ENCODE data around the gene DLG2.

The DLG2 gene

DNA sequence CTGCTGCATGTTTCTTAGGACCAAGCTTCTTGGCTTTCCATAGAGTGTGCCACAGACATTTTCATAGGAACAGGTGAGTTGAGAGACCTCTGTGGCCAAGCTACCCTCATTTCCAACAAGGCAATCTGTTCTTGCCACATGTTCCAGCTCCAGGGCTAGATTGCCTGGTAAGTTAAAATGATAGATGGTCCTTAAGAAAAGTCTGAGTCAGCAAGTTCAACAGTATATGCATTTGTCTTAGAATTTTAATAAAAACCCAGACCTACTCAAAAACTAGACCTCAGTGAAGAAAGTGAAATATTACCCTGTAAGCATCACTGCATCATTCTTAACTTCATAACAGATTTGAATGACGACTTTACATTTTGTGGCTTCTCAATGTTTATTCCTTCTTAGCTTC is 1123.6 kb downstream of the DLG2 start:
- Histone ChIP-seq H3K4me3 (no peak overlapping the region), H3K27ac (no peak overlapping the region)

DNA sequence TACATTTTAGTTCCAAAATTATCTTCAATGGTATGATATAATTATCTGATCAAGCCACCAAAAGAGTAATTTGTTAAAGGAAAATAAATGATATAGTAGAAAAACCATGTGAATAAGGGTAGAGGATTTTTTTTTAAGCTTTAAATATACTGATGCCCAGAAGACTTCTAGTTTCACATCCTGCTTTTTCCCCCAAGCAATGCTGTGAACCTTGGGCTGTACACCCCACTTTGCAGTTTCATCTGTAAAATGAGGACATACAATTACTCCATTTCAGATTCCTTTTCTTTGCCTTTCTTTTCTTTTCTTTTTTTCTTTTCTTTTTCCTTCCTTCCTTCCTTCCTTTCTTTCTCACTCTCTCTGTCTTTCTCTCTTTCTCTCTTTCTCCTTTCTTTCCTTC is 1125.4 kb downstream of the DLG2 start:
- Histone ChIP-seq H3K4me3 (no peak overlapping the region), H3K27ac (no peak overlapping the region)

DNA sequence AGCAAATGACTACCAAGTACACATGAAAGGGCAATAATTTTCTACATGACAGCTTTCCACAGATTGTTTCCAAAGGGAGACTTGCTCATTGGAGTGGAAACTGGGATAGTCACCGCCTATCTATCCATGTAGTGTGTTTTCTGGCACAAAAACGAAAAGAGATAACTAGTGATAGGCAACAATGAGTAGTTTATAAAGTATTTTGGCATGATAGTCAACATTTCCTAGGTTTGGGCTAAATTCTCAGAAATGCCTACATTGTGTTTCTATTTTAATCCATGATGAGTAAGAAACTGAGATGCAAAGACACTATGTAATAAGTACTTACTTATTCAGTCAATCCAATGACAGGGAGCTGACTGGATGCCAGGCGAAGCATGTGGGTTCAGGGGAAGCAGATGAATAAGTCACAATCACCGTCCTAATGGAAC is 1129.1 kb downstream of the DLG2 start:
- H3K27ac ChIP-seq = no peak overlapping the region
- H3K4me3 ChIP-seq = no peak overlapping the region

DNA sequence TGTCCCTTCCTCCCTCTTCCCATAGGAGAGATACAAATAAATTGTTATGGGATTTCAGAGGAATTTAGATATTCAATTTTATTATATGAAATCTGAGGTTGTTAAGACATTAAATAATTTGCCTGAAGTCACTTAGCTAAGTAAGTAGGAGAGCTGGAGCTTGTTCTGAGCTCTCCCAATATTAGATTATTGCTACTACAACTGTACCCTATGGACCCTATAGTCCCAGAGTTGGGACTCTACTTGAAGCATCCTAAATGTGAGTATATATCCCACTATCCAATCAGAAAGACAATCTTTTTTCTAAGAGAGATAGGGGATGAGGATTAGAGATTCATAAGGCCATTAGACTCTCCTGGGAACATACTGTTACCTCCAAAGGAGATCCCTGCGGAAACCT is 1130.0 kb downstream of the DLG2 start:
- no peak overlapping the region for H3K27ac ChIP-seq
- no peak overlapping the region for H3K4me3 ChIP-seq

DNA sequence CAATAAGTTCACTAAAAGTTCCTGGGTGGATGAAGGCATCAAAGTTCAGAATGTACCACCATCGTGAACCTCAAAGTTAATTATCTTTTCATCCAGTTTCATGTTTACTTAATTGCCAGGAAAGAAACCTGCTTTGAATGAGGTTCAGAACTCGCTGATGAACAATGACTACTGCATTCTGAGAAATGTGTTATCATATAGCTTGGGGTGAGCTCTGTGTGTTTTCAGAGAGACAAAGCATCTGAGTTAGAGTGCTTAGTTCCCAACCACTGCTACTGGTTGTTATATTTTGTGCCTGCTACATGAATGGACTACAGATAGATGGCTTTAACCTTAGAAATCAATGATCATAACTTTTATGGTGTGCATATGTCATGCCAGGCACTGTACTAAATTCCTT is 1131.0 kb downstream of the DLG2 start:
- H3K4me3 ChIP-seq = no peak overlapping the region
- H3K27ac ChIP-seq = no peak overlapping the region

DNA sequence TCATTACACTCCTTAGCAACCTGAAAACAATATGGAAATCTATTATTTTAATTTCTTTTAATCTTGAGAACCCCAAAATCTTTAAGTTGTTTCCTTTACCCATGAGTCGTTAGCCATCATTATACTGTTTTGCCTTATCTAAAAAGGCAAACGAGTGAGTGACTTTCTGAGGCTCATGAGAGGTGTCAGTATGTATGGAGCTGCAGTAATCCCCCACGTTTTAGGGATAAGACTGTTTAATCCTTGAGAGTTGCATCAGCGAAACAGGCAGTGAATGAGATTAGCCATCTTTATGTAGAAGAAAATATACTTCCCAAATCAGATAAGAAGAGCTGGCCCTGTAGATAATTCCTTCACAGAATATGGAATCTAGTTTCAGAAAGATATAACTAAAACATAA is 1147.0 kb downstream of the DLG2 start:
- Histone ChIP-seq H3K4me3 (no peak overlapping the region), H3K27ac (no peak overlapping the region)

DNA sequence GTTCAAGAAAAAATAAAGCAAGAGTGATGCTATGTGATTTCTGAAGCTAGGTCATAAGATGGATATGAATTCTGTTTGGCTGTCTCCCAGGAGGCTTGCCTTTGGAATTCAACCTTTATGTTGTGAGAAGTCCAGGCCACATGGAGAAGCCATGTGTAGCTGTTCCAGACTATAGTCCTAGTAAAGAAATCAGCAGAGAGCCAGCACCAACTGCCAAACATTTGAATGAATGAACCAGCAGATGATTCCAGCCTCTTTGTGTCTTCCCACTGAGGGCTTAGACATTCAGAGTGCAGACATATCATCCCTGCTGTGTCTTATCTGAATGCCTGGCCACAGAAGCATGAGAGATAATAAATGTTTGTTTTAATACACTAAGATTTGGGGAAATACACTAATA is 1150.6 kb downstream of the DLG2 start:
- H3K27ac ChIP-seq = no peak overlapping the region
- no peak overlapping the region for H3K4me3 ChIP-seq

DNA sequence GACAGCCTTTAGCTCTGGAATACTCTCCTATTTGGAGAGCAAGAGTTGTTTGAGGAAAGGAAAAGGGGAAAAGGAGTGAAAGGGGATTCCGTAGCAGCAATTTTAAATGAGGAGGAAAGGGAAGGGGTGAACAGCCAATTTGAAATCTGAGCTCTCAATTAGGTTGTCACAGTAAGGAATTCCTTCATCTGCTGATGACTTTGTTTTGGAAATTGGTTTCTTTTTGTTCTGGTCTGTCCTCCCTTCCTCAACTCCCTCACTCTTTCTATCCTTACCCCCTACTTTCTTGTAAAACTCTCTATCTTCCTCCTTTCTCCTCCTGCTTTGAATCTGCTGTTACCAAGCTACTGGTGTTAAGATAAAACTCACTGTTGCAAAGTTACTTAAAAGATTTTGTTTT is 1155.6 kb downstream of the DLG2 start:
- Histone ChIP-seq H3K27ac (no peak overlapping the region), H3K4me3 (no peak overlapping the region)

DNA sequence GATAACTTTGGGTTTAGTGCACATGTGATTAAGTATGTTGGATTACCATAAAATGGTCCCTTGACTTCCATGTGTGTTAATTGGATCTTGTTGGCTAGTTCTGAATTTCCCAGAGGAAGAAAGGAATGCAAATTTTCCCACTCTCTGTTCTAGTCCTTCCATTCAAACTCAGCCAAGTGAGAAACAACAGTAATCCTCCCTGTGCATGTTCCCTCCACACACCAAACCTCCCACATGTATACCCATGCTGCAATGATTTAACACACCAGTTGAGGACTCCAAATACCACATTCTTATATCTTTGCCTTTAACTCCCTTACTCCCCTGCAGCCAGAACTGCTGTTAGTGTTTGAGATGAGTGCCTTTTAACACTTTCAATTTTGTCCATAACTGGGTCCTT is 1158.9 kb downstream of the DLG2 start:
- Histone ChIP-seq H3K27ac (no peak overlapping the region), H3K4me3 (no peak overlapping the region)

DNA sequence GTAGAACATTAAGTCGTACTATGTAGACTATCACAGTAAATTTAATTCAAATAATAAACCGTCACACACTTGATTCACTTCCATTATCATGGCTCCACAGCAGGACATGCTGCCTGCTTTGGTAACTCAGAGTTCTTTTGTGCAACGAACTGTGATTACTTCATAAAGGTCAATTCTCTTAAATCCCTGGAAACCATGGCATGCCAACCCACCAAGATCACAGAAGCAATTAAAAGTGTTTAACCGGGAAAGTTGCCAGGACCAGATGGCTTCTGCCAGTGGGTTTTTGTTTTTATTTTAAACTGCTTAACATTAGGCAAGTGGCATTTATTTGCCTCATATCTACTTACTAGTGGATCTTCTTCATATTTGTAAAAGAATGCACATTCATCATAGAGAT is 1162.1 kb downstream of the DLG2 start:
- H3K4me3 ChIP-seq = no peak overlapping the region
- H3K27ac ChIP-seq = no peak overlapping the region

DNA sequence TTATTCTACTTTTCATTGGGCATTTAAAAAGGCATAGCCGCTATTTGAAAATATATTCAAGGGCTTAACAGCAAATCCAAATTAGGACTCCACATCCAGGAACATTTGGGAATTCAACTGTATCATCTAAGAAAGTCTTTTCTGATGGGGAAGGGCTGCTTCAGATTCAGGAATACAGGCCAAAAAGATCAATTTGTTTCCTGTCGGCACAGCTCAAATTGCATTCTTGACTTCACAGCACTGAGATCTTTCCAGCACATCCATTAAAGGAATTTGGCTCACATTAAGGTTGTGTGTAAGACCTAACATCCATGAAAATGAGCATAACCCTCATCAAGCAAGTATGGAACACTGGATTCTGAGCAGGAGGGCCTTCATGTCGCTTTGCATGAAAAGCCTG is 1171.5 kb downstream of the DLG2 start:
- no peak overlapping the region for H3K4me3 ChIP-seq

DNA sequence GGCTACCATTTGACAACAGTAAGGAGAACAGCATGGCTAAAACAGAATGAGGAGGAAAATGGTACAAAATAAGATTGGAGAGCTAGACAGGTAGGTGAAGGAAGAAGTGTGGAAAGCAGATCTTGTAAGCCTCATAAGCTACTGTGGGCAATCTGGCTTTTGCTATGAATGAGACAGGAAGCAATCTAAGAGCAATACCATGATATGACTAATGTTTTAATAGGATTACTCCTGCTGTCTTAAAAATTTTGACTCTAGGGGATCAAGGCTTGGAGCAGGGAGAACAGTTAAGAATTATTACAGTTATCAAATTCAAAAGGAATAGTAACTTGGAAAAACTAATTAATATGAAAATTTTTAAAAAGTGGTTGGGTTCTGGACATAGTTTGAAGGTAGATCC is 1174.9 kb downstream of the DLG2 start:
- H3K27ac ChIP-seq = no peak overlapping the region

More for the DNA sequence above, 1171.5 kb downstream of the DLG2 start:
- no peak overlapping the region for H3K27ac ChIP-seq

DNA sequence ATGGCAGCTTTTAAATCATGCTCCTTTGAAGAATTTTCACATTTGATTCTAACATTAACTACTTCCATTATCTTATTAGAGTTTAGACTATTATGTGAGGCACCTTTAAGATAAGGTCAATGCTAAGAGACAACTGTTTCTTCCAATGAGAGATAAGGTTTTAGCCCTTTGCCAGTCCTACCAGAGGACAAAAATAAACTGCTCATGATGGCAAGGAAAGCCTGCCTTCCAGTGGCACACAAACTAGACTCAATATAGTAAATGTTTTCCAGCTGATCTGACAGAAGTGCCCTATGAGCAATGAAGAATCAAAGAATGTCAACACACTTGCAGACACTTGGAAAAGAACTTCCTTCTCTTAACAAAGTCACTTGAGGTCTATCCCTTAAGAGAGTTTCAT is 1188.6 kb downstream of the DLG2 start:
- Histone ChIP-seq H3K4me3 (no peak overlapping the region), H3K27ac (no peak overlapping the region)

More for the DNA sequence above, 1174.9 kb downstream of the DLG2 start:
- no peak overlapping the region for H3K4me3 ChIP-seq

DNA sequence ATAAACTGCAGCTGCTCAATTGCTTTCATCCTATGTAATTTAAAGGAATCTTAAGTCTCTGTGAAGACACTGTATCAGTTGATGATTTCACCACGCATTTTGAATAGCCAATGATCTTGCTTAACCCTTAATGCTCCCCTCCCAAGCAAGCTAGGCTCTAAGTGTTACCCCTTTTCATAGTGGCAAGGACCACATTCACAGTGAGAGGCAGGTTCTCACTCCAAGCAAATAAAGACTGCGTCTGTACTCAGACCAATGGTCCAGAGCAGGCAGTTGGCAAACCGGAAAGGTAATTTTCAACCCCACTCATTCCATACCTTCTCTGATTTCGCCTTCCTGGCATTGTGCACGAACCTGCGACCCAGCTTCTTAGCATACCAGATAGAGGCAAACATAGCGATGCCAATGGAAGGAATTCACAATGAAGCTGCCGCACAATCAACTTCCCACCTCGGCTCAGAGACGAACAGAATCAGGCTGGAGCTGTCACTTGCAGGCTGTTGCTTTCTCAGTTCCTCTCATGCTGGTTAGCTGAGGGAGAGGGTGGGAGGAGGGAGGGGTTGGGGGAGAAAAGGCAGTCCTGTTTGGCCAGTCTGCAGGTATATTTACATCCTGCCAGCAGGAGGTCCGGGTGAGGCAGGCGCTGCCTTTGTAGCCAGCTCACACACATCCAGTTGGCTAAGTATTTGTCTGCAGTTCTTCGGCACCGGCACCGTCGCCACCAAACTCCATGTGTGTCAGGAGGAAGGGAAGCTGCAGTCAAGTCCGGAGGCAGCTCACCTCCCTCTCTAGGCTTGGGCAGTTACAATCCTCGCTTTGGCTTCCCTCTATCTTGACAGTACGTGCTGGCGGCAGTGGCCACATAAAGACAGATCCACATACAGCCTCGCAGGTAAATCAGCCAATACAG is 1189.8 kb downstream of the DLG2 start:
- Histone ChIP-seq H3K4me3 (peak overlapping the region in 1 of 7 experiments; percentile 1), H3K27ac (no peak overlapping the region)

DNA sequence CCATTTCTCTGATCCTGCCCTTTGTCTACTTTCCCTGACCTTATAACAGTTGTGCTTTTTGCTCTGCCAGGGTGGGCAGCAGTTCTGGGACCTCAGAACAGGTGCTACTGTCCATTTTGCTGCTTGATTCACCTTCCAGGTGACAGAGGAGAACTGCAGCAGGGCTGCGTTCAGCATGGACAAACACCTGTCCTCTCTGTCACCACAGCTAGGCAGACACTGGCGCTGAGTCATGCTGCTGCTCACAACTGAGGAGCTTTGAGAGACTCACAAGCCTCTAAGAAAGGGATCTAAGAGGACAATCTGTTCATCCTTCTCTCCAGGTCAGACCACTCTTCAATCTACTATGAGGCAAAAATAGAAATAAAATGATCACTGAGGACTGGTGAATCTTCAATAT is 1196.5 kb downstream of the DLG2 start:
- Histone ChIP-seq H3K27ac (no peak overlapping the region), H3K4me3 (no peak overlapping the region)

DNA sequence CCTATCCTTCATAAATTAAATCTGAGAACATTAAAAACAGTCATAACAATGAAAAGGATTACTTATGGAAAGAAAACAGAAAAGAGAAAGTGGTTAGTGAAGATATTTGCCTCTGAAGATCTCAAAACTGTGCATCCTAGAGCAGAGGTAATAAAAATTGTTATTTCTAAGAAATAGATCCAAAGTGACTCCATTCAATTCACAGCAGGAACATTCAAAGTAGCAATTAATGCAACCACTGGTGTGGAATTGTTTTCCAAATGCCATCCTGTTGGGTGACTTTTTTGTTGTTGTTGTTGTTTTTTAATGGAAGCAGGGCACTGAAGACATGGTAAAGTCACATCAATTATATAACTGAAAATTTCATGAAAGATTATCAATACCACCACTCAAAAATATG is 1201.5 kb downstream of the DLG2 start:
- no peak overlapping the region for H3K4me3 ChIP-seq
- no peak overlapping the region for H3K27ac ChIP-seq

DNA sequence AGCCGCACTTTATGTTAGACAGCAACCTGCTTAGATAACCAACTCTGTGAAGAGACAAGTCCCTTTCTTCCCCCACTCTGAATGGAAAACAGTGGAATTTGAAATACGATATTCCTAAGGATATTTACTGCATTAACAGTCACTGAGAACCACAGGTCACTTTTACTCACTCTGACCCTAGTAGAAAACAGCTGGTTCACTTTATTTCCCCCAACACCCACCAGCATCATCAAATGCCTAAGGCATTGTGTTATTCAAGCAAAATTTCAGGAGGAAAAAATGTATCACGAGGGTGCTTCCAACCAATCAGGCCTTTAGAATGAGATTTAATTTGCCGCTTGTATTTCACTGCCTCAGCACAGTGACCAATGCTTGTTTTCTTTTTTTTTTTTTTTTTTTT is 1206.9 kb downstream of the DLG2 start:
- no peak overlapping the region for H3K27ac ChIP-seq
- H3K4me3 ChIP-seq = no peak overlapping the region

DNA sequence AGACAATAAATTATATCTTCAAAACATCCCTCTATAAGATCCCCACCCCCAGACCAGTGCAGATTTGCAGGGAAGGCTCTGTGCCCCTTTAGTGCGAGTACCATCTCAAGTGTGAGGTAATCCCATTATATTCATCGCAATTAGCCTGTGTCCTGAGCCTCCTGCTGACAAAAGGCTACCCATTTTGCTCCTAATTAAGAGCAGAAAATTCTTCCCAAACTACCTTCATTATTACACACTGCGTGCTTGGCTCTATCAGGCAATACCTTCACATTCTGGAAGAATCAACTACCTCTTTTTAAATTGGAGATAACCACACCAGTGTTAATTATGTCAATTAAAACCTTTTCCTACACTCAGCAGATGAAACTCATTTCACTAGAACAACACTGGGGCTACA is 1207.5 kb downstream of the DLG2 start:
- H3K4me3 ChIP-seq = no peak overlapping the region
- no peak overlapping the region for H3K27ac ChIP-seq

DNA sequence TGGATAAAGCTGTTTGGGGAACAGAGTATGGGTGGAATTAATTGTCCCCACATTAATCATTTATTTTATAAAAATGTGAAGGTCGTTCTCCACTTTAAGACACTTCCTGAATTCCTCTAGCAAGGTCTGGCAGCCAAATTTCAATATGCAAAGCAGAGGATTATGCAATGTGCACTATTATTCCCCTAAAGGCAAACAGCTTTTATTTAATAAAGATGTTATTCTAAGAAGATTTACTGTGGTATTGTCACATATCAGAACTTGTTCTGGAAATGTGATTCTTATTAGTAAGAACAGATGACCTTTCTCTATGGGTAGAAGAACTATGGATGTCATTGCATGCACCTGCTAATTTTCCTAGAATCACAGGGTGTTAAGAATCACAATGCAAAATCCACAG is 1212.2 kb downstream of the DLG2 start:
- Histone ChIP-seq H3K27ac (no peak overlapping the region), H3K4me3 (no peak overlapping the region)

DNA sequence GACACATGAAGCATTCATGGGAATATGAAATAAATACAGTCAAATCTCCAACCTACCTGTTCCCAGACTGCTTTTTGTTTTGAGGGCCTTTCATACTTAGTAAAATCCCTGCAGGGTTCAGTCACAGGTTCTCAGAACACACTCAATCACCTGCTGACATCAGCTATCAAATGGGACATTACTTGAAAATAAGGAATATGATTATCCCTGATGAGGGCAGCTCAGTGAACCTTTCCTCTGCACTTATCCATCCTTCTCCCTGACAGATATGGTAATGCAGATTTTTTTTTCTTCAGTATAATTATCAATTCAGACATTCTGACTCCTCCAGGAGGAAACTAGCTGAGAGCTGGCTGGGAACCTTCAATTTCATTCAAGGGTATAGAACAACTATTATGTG is 1213.6 kb downstream of the DLG2 start:
- Histone ChIP-seq H3K4me3 (no peak overlapping the region), H3K27ac (no peak overlapping the region)

DNA sequence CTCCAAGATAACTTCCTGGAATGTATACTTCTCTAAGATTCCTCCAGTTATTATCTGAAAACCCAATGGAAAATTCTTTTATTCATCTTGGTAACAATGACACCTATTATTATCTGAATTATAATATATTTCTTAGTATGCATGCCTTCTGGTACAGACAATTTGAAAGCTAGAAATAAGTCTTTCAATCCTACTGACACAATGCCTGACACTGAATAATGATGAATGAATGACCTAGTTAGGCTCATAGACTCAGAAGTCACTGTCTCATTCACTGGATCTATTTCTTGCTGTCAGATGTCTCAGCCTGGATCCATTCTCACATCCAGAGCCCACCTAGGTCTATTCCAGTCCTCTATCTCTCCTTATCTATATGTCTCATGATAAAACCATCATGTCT is 1214.3 kb downstream of the DLG2 start:
- Histone ChIP-seq H3K27ac (no peak overlapping the region), H3K4me3 (no peak overlapping the region)

DNA sequence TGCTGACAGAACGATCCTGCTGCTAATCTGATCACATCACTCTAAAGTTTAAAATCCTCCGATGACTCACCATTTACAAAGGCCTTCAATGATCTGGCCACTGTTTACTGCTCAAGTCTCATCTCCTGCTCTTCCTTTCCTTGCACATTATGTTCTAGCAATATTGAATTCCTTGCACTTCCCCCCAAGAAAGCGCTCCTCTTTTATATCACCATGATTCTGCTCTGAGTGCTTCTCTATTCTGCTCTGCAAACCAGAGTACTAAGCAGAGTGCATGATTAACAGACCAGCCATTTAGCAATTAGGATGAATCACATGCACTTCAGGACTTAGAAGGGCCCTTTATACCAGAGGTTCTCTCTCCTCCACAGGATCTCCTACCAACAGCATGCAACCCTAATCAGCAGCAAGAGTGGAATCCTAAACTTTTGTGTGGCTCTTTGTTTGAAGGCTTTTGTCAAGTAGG is 1218.2 kb downstream of the DLG2 start:
- Histone ChIP-seq H3K4me3 (no peak overlapping the region), H3K27ac (no peak overlapping the region)

All from skin epidermis (tissue), 12 donors.